Measurements from ENCODE around the gene SOCS6. TPM values are rescaled to one million over a fixed set of nuclear protein-coding genes. Genes with fewer than 3 reads are reported as not detected.
A peak's percentile ranks its signal among the peaks of the same experiment; 100 is the strongest.
"Not testable (repeated sequence)": the region's sequence is repeated elsewhere in the genome, so short reads cannot be mapped to it uniquely, and the experiment has no call there.

The SOCS6 gene, protein sequence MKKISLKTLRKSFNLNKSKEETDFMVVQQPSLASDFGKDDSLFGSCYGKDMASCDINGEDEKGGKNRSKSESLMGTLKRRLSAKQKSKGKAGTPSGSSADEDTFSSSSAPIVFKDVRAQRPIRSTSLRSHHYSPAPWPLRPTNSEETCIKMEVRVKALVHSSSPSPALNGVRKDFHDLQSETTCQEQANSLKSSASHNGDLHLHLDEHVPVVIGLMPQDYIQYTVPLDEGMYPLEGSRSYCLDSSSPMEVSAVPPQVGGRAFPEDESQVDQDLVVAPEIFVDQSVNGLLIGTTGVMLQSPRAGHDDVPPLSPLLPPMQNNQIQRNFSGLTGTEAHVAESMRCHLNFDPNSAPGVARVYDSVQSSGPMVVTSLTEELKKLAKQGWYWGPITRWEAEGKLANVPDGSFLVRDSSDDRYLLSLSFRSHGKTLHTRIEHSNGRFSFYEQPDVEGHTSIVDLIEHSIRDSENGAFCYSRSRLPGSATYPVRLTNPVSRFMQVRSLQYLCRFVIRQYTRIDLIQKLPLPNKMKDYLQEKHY
- 5.5 TPM for total RNA-seq

DNA sequence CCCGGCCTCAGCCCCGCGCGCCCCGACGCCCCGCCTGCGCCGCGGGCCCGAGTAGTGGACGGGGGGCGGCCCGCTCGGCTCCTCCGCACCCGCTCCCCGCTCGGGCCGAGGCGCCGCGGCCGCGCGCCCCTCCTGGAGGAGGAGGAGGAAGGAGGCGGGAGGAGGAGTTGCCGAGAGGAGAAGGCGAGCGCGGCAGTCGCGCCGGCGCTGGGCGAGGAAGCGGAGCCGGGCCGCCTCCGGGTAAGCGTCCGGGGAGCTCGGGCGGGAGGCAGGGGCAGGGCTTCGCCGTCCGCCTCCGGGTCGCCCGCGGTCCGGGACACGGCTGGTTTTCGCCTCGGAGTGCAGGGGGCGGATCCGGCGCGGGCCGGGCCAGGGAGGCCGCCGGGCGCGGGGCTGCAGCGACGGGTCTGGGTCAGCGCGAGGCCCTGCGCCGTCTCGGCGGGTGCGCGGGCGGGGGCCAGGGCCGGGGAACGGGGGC is at the start of gene SOCS6:
Gene SOCS6, plus strand, starts transcription at position 195 of the 478 bp plus-strand sequence. CDS start 35,624 bp downstream, outside the sequence.
- TF ChIP-seq CTCF (IDR thresholded peaks at IDR 0.05): no peak
- no peaks in the 10 kb centered on the region for H3K27me3 ChIP-seq
- H3K36me3 ChIP-seq: no peaks in the 10 kb centered on the region
- H3K9me3 ChIP-seq: no peaks in the 10 kb centered on the region
- intact Hi-C loops (cut with DNase I): loop anchor here (2.0 kb wide), 3 partner anchors 38 to 134 kb away; no protein-coding TSS in a partner anchor
- H3K27ac ChIP-seq: peak within 1 kb of the TSS; percentile 76 to 96
- peak in 1 of 2 donors; percentile 76 for DNase-seq (ENCODE audit: low spot score in 2 of 2)
- H3K4me3 ChIP-seq: peak within 1 kb of the TSS; percentile 87 to 93
- peaks cover 8 to 24% of the 10 kb centered on the region in 2 donors for H3K4me1 ChIP-seq

DNA sequence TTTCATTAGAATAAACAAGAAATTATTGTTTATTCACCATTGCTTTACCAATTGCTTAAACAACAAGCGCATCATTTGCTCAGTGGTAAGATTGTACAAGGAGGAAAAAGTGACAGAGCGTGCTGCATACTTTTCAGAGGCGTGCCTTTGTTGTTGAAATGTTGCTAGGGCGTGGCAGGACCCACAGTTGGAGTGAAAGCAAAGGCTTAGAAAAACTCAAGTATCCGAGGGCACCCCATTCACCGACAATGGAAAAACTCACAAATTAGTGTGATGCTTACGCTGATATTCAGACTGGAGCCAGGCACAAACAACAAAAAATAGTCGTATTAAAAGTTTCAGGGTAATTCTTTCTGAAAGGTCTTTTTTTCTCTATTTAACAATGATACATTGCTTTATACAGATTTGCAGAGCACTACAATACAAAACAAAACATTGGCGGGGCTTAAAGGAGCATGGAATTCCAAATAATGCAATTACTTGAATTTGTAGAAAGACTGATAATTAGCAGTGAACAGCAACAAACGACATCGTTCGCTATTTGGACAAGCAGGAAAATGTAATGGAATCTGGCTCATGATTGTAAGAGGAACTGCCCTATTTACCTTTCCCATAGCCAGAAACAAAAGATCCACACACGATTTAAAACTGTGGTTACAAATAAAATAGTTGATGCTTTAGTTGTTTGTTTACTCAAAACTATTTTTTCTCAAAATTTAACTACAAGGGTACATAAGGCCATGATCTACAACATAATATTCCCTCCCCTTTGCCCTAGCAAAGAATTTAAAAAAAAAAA is 45.5 kb upstream of the SOCS6 start:
- Histone ChIP-seq H3K36me3 (no peaks in the 10 kb centered on the region), H3K27me3 (no peaks in the 10 kb centered on the region), H3K9me3 (no peaks in the 10 kb centered on the region), H3K4me3 (no peak overlapping the region), H3K4me1 (peaks cover 0 to 3% of the 10 kb centered on the region in 2 donors), H3K27ac (no peak overlapping the region)
- TF ChIP-seq CTCF (IDR thresholded peaks at IDR 0.05): no peak
- no peak for DNase-seq (ENCODE audit: low spot score in 2 of 2)
- intact Hi-C loops (cut with DNase I): no loop called here

GRCh38 chr18:70246061-70246466 is 42.8 kb upstream of the SOCS6 start:
- H3K4me3 ChIP-seq: peak overlapping the region in 1 of 2 donors; percentile 31
- H3K9me3 ChIP-seq: no peaks in the 10 kb centered on the region
- no peaks in the 10 kb centered on the region for H3K27me3 ChIP-seq
- no peak for TF ChIP-seq CTCF (IDR thresholded peaks at IDR 0.05)
- H3K36me3 ChIP-seq: no peaks in the 10 kb centered on the region
- no peak for DNase-seq (ENCODE audit: low spot score in 2 of 2)
- peaks cover 0 to 3% of the 10 kb centered on the region in 2 donors for H3K4me1 ChIP-seq
- H3K27ac ChIP-seq: no peak overlapping the region
- intact Hi-C loops (cut with DNase I): no loop called here

DNA sequence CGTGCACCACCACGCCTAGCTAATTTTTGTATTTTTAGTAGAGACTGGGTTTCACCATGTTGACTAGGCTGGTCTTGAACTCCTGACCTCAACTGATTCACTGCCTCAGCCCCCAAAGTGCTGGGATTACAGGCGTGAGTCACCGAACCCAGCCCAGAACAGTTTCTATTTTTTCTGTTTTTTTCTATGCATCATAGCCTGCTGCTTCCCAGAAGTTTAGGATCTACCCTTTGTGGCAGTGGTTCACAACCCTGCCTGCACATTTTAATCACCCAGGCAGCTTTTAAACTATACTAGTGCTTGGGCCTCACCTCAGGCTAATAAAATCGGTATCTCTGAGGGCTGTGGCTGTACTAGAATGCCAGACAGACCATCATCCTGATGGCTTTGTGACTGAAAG is 39.7 kb upstream of the SOCS6 start:
- Histone ChIP-seq H3K27ac (no peak overlapping the region), H3K9me3 (no peaks in the 10 kb centered on the region), H3K27me3 (no peaks in the 10 kb centered on the region), H3K4me3 (no peak overlapping the region), H3K4me1 (peaks cover 0 to 3% of the 10 kb centered on the region in 2 donors), H3K36me3 (no peaks in the 10 kb centered on the region)
- intact Hi-C loops (cut with DNase I): no loop called here
- DNase-seq (ENCODE audit: low spot score in 2 of 2): no peak
- TF ChIP-seq CTCF (IDR thresholded peaks at IDR 0.05): no peak

DNA sequence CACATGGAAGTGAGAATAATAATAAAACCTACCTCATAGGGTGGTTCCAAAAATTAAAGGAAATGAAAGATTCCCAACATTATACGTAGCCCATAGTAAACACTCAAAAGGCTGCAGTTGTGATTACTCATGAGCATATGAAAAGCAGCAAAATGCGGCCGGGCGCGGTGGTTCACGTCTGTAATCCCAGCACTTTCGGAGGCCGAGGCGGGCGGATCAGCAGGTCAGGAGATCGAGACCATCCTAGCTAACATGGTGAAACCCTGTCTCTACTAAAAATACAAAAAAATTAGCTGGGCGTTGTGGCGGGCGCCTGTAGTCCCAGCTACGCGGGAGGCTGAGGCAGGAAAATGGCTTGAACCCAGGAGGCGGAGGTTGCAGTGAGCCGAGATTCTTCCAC is 39.0 kb upstream of the SOCS6 start:
- H3K36me3 ChIP-seq; H3K27ac ChIP-seq; H3K4me1 ChIP-seq; intact Hi-C loops (cut with DNase I); H3K9me3 ChIP-seq; H3K4me3 ChIP-seq; DNase-seq (ENCODE audit: low spot score in 2 of 2); H3K27me3 ChIP-seq: not testable (repeated sequence)
